Stimulated activated CD4-positive, alpha-beta T cell treated with anti-CD3 and anti-CD28 coated beads, Interleukin-4, amount 100 ng/mL, for 4 hours (primary cell): Measurements from ENCODE around the gene NCAPG2.

ENCODE experiments used
- DNase-seq, 2 experiments: peaks; one replicate each; pipeline ENCODE4 v3.0.0-alpha.2; 2020

The NCAPG2 gene

GRCh38 chr7:158704524-158705233 lies at the start of gene NCAPG2:
Gene NCAPG2, minus strand, starts transcription at chr7:158704804. Its CDS starts 2,905 bp downstream, at chr7:158701899.
- peak; percentile 95 to 99 for DNase-seq

- no peak for DNase-seq
Observed at GRCh38 chr7:158753900-158754299, 49.3 kb upstream of the NCAPG2 start.

GRCh38 chr7:158751751-158752150 lies 47.1 kb upstream of the NCAPG2 start:
- DNase-seq, result no peak

- no peak for DNase-seq
Observed at GRCh38 chr7:158751199-158751598, 46.6 kb upstream of the NCAPG2 start.

- no peak for DNase-seq
Observed at GRCh38 chr7:158750702-158751101, 46.1 kb upstream of the NCAPG2 start.

- DNase-seq, result no peak
Observed at GRCh38 chr7:158749396-158749795, 44.8 kb upstream of the NCAPG2 start.

GRCh38 chr7:158748335-158748734 lies 43.7 kb upstream of the NCAPG2 start:
- no peak for DNase-seq

GRCh38 chr7:158747408-158747807 lies 42.8 kb upstream of the NCAPG2 start:
- no peak for DNase-seq

- no peak for DNase-seq
Observed at GRCh38 chr7:158746957-158747356, 42.4 kb upstream of the NCAPG2 start.

- no peak for DNase-seq
Observed at GRCh38 chr7:158745057-158745715, 40.6 kb upstream of the NCAPG2 start.

- no peak for DNase-seq
Observed at GRCh38 chr7:158744070-158744469, 39.5 kb upstream of the NCAPG2 start.

GRCh38 chr7:158743219-158743618 lies 38.6 kb upstream of the NCAPG2 start:
- no peak for DNase-seq

GRCh38 chr7:158742065-158742821 lies 37.6 kb upstream of the NCAPG2 start:
- no peak for DNase-seq

- DNase-seq, result no peak
Observed at GRCh38 chr7:158741294-158741666, 36.7 kb upstream of the NCAPG2 start.

GRCh38 chr7:158740657-158741293 lies 36.2 kb upstream of the NCAPG2 start:
- no peak for DNase-seq

GRCh38 chr7:158740013-158740656 lies 35.5 kb upstream of the NCAPG2 start:
- DNase-seq, result no peak

- no peak for DNase-seq
Observed at GRCh38 chr7:158738841-158739240, 34.2 kb upstream of the NCAPG2 start.

- DNase-seq, result no peak
Observed at GRCh38 chr7:158737064-158737695, 32.6 kb upstream of the NCAPG2 start.

GRCh38 chr7:158735935-158736334 lies 31.3 kb upstream of the NCAPG2 start:
- DNase-seq, result no peak

GRCh38 chr7:158734861-158735260 lies 30.3 kb upstream of the NCAPG2 start:
- DNase-seq, result no peak

- no peak for DNase-seq
Observed at GRCh38 chr7:158733775-158734494, 29.3 kb upstream of the NCAPG2 start.

- DNase-seq, result no peak
Observed at GRCh38 chr7:158733220-158733519, 28.6 kb upstream of the NCAPG2 start.
